ENCODE measurements around the gene DUXA. TPM values are rescaled to one million over a fixed set of nuclear protein-coding genes. Genes with fewer than 3 reads are reported as not detected.

Gene DUXA
- total and polyA plus RNA-seq, 2 donors (not counting 1 experiment from before 2014, with no cell fraction given), result not detected

GRCh38 chr19:57192077-57192420 lies 24.8 kb upstream of the DUXA start:
- Histone ChIP-seq H3K9ac (ENCODE audit: insufficient read depth, low read length) (peak overlapping the region; percentile 80), H3K9me3 (ENCODE audit: control insufficient read depth, insufficient read depth, low read depth, low read length) (no peaks in the 10 kb centered on the region), H3K27me3 (ENCODE audit: control insufficient read depth, insufficient read depth, low read length) (no peaks in the 10 kb centered on the region), H3K27ac (ENCODE audit: insufficient read depth, low read length) (peak overlapping the region; percentile 78), H3K4me2 (ENCODE audit: extremely low read depth, insufficient read depth, low read length) (peak overlapping the region; percentile 80), H4K20me1 (ENCODE audit: control insufficient read depth, extremely low read depth, insufficient read depth, low read length) (no peaks in the 10 kb centered on the region), H3K36me3 (ENCODE audit: control insufficient read depth, insufficient read depth, low read length) (peaks cover 16% of the 10 kb centered on the region), H3K79me2 (ENCODE audit: control insufficient read depth, insufficient read depth, low read length) (peaks cover 33% of the 10 kb centered on the region), H2AFZ (ENCODE audit: low read length) (peak overlapping the region; percentile 41), H3K4me3 (replicated peaks in 1 of 4; ENCODE audit: control extremely low read depth in 1 of 4, insufficient read depth in 1 of 4, low read depth in 3 of 4, low read length in 4 of 4) (peak overlapping the region; percentile 87 to 98 (median 96)), H3K4me1 (ENCODE audit: control insufficient read depth, extremely low read depth, insufficient read depth, low read length) (no peaks in the 10 kb centered on the region)
- peak in 1 of 2 donors; percentile 23 for DNase-seq (ENCODE audit: low read depth in 2 of 2)
- TF ChIP-seq EZH2 (IDR thresholded peaks at IDR 0.05; ENCODE audit: low read length, missing control alignments) (no peak), CTCF (conservative IDR thresholded peaks at IDR 0.05 in 1 of 2, IDR thresholded peaks at IDR 0.05 in 1 of 2; ENCODE audit: low read depth in 1 of 2, low read length in 2 of 2) (no peak)

- H3K9ac ChIP-seq (ENCODE audit: insufficient read depth, low read length), result peak within 1 kb of the TSS; percentile 80
- H3K4me2 ChIP-seq (ENCODE audit: extremely low read depth, insufficient read depth, low read length), result peak within 1 kb of the TSS; percentile 80
- peak; percentile 87 to 88 for DNase-seq (ENCODE audit: low read depth in 2 of 2)
- no peaks in the 10 kb centered on the region for H3K27me3 ChIP-seq (ENCODE audit: control insufficient read depth, insufficient read depth, low read length)
- H3K79me2 ChIP-seq (ENCODE audit: control insufficient read depth, insufficient read depth, low read length), result peaks cover 33% of the 10 kb centered on the region
- H4K20me1 ChIP-seq (ENCODE audit: control insufficient read depth, extremely low read depth, insufficient read depth, low read length), result no peaks in the 10 kb centered on the region
- H3K9me3 ChIP-seq (ENCODE audit: control insufficient read depth, insufficient read depth, low read depth, low read length), result no peaks in the 10 kb centered on the region
- H3K4me1 ChIP-seq (ENCODE audit: control insufficient read depth, extremely low read depth, insufficient read depth, low read length), result no peaks in the 10 kb centered on the region
- peak within 1 kb of the TSS; percentile 78 for H3K27ac ChIP-seq (ENCODE audit: insufficient read depth, low read length)
- H2AFZ ChIP-seq (ENCODE audit: low read length), result peak within 1 kb of the TSS; percentile 92
- TF ChIP-seq EZH2 (IDR thresholded peaks at IDR 0.05; ENCODE audit: low read length, missing control alignments), result no peak
- peak in 1 of 2 donors; percentile 3 for TF ChIP-seq CTCF (conservative IDR thresholded peaks at IDR 0.05 in 1 of 2, IDR thresholded peaks at IDR 0.05 in 1 of 2; ENCODE audit: low read depth in 1 of 2, low read length in 2 of 2)
- H3K4me3 ChIP-seq (replicated peaks in 1 of 4; ENCODE audit: control extremely low read depth in 1 of 4, insufficient read depth in 1 of 4, low read depth in 3 of 4, low read length in 4 of 4), result peak within 1 kb of the TSS; percentile 87 to 98 (median 96)
- H3K36me3 ChIP-seq (ENCODE audit: control insufficient read depth, insufficient read depth, low read length), result peaks cover 14% of the 10 kb centered on the region
Measured at GRCh38 chr19:57191141-57192076, 24.1 kb upstream of the DUXA start, which contains the start of gene ZNF264. TSS of gene ZNF264 (plus strand) at chr19:57191500. CDS start at chr19:57191914, 414 bp downstream.

- Histone ChIP-seq H4K20me1 (ENCODE audit: control insufficient read depth, extremely low read depth, insufficient read depth, low read length) (no peaks in the 10 kb centered on the region), H3K4me3 (replicated peaks in 1 of 4; ENCODE audit: control extremely low read depth in 1 of 4, insufficient read depth in 1 of 4, low read depth in 3 of 4, low read length in 4 of 4) (no peak overlapping the region), H3K4me2 (ENCODE audit: extremely low read depth, insufficient read depth, low read length) (no peak overlapping the region), H3K27ac (ENCODE audit: insufficient read depth, low read length) (no peak overlapping the region), H3K27me3 (ENCODE audit: control insufficient read depth, insufficient read depth, low read length) (no peaks in the 10 kb centered on the region), H3K4me1 (ENCODE audit: control insufficient read depth, extremely low read depth, insufficient read depth, low read length) (no peaks in the 10 kb centered on the region), H2AFZ (ENCODE audit: low read length) (no peak overlapping the region), H3K9ac (ENCODE audit: insufficient read depth, low read length) (no peak overlapping the region), H3K9me3 (ENCODE audit: control insufficient read depth, insufficient read depth, low read depth, low read length) (no peaks in the 10 kb centered on the region), H3K36me3 (ENCODE audit: control insufficient read depth, insufficient read depth, low read length) (peaks cover 8% of the 10 kb centered on the region), H3K79me2 (ENCODE audit: control insufficient read depth, insufficient read depth, low read length) (peaks cover 33% of the 10 kb centered on the region)
- no peak for DNase-seq (ENCODE audit: low read depth in 2 of 2)
- TF ChIP-seq CTCF (conservative IDR thresholded peaks at IDR 0.05 in 1 of 2, IDR thresholded peaks at IDR 0.05 in 1 of 2; ENCODE audit: low read depth in 1 of 2, low read length in 2 of 2), result no peak
- TF ChIP-seq EZH2 (IDR thresholded peaks at IDR 0.05; ENCODE audit: low read length, missing control alignments), result no peak
Measured at GRCh38 chr19:57190301-57190700, 23.0 kb upstream of the DUXA start.

Data from fibroblast of lung (primary cell).